ENCODE data around the gene TRPC4AP.

DNA sequence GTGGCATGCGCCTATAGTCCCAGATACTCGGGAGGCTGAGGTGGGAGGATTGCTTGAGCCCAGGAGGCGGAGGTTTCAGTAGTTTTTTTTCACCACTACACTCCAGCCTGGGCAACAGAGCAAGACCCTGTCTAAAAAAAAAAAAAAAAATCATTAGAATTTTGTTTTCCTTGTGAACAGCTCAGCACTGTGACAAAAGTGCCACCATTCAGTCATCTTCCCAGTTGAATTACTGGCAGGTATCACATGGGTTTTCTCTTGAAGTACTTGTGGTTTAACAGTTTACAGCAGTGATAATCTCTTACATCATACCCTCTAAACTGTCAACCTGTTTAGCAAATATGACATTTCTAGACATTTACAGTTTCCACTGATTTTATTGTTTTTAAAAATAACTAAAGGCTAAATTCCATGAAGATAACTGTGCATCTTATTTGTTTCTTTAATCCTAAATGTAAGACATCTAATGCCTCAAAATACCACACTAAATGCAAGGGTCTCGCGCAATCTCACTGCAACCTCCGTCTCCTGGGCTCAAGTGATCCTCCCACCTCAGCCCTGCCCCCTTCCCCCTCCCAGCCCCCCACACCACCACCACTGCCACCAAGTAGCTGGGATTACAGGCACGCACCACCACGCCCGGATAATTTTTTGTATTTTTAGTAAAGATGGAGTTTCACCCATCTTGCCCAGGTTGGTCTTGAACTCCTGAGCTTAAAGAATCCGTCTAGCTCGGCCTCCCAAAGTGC, 7.0 kb downstream of the TRPC4AP start:
- TF ChIP-seq EP300 (IDR thresholded peaks at IDR 0.05; ENCODE audit: low read depth): no peak
- TF ChIP-seq, protein P1, sequence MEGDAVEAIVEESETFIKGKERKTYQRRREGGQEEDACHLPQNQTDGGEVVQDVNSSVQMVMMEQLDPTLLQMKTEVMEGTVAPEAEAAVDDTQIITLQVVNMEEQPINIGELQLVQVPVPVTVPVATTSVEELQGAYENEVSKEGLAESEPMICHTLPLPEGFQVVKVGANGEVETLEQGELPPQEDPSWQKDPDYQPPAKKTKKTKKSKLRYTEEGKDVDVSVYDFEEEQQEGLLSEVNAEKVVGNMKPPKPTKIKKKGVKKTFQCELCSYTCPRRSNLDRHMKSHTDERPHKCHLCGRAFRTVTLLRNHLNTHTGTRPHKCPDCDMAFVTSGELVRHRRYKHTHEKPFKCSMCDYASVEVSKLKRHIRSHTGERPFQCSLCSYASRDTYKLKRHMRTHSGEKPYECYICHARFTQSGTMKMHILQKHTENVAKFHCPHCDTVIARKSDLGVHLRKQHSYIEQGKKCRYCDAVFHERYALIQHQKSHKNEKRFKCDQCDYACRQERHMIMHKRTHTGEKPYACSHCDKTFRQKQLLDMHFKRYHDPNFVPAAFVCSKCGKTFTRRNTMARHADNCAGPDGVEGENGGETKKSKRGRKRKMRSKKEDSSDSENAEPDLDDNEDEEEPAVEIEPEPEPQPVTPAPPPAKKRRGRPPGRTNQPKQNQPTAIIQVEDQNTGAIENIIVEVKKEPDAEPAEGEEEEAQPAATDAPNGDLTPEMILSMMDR (IDR thresholded peaks at IDR 0.05): no peak
- TF ChIP-seq POLR2A (IDR thresholded peaks at IDR 0.05): no peak

All from transverse colon (tissue), 3 donors.